MCF 10A (cell line): ENCODE results near the gene CACNG5. TPM values are rescaled to one million over a fixed set of nuclear protein-coding genes. Genes with fewer than 3 reads are reported as not detected.

ENCODE experiments used
- BruUV-seq: library from RNA; stranded (reverse); fragments of 400-500 nt; replicated peaks from 2 replicates; lab custom pipeline; 2021; lab: Mats Ljungman, UMichigan
- CTCF ChIA-PET: fragments of 300-600 bp; sonication (Branson Sonifier 250); formaldehyde crosslinking; extraction: SDS; loops from one replicate; lab custom pipeline; 2021; ENCODE audit warnings: antibody characterized with exemption, inconsistent platforms; lab: Yijun Ruan, JAX
- POLR2A ChIA-PET: fragments of 300-600, 350-650 bp; sonication (Branson Sonifier 250); formaldehyde crosslinking; extraction: SDS; loops from one replicate; lab custom pipeline; 2020; ENCODE audit warnings: antibody characterized with exemption, inconsistent platforms; lab: Yijun Ruan, JAX
- DNase-seq: peaks from one replicate; pipeline ENCODE4 v3.0.0-alpha.2; 2018; ENCODE audit not compliant: unreplicated experiment
- H3K27ac Mint-ChIP-seq: one replicate; pipeline ENCODE4 v1.8.0; 2022; ENCODE audit warnings: mild to moderate bottlenecking, low read depth, mixed read lengths; ENCODE audit not compliant: unreplicated experiment
- H3K27me3 Mint-ChIP-seq: one replicate; pipeline ENCODE4 v1.8.0; 2022; ENCODE audit warnings: mixed read lengths; ENCODE audit not compliant: insufficient read depth, unreplicated experiment
- H3K36me3 Mint-ChIP-seq: one replicate; pipeline ENCODE4 v1.8.0; 2022; ENCODE audit warnings: mild to moderate bottlenecking, moderate library complexity, mixed read lengths; ENCODE audit not compliant: insufficient read depth, unreplicated experiment
- H3K4me1 Mint-ChIP-seq: one replicate; pipeline ENCODE4 v1.8.0; 2022; ENCODE audit warnings: mixed read lengths; ENCODE audit not compliant: insufficient read depth, unreplicated experiment
- H3K4me3 Mint-ChIP-seq: one replicate; pipeline ENCODE4 v1.8.0; 2022; ENCODE audit warnings: mild to moderate bottlenecking, moderate library complexity, mixed read lengths; ENCODE audit not compliant: unreplicated experiment
- H3K9me3 Mint-ChIP-seq: one replicate; pipeline ENCODE4 v1.8.0; 2022; ENCODE audit warnings: mixed read lengths; ENCODE audit not compliant: unreplicated experiment
- intact Hi-C: fragments of 100-400 bp; cut with micrococcal nuclease; formaldehyde crosslinking; loops from 2 replicates; pipeline ENCODE4 v1.14.1; 2022
- total RNA-seq: library from RNA; stranded (reverse); gene quantifications from 2 replicates; pipeline ENCODE4 v1.2.3, GENCODE V29; 2022
- TF ChIP-seq, protein P1 (sequence below): fragments of 200-600 bp; IDR thresholded peaks from one replicate; pipeline ENCODE4 v1.8.0; 2022; ENCODE audit warnings: antibody characterized with exemption, mild to moderate bottlenecking; ENCODE audit not compliant: unreplicated experiment

Gene CACNG5
- total RNA-seq, 1 experiment from 2014 or later: not detected

DNA sequence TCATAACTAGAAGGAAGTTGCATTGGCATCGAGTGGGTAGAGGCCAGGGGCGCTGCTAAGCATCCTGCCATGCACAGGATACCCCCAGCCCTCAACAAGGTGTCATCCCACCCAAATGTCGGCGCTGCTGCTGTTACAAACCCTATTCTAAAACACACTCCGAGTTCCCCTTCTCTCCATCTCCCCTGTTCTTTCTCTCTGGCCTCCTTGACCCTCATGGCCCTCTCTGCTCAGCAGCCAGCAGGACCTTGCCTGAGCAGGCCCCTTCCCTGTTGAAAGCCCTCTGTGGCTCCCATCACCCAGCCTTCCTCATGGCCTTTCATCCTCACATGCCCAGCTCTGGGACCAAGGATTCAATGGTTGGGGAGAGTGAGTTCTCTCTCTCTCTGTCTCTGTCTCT is 22.3 kb upstream of the CACNG5 start:
- DNase-seq: no peak
- H3K4me3 Mint-ChIP-seq: no peak overlapping the region
- no peaks in the 10 kb centered on the region for H3K9me3 Mint-ChIP-seq
- H3K36me3 Mint-ChIP-seq: no peaks in the 10 kb centered on the region
- TF ChIP-seq, protein P1, sequence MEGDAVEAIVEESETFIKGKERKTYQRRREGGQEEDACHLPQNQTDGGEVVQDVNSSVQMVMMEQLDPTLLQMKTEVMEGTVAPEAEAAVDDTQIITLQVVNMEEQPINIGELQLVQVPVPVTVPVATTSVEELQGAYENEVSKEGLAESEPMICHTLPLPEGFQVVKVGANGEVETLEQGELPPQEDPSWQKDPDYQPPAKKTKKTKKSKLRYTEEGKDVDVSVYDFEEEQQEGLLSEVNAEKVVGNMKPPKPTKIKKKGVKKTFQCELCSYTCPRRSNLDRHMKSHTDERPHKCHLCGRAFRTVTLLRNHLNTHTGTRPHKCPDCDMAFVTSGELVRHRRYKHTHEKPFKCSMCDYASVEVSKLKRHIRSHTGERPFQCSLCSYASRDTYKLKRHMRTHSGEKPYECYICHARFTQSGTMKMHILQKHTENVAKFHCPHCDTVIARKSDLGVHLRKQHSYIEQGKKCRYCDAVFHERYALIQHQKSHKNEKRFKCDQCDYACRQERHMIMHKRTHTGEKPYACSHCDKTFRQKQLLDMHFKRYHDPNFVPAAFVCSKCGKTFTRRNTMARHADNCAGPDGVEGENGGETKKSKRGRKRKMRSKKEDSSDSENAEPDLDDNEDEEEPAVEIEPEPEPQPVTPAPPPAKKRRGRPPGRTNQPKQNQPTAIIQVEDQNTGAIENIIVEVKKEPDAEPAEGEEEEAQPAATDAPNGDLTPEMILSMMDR: no peak
- H3K27me3 Mint-ChIP-seq: peaks cover 23% of the 10 kb centered on the region
- H3K4me1 Mint-ChIP-seq: no peaks in the 10 kb centered on the region
- intact Hi-C loops: no loop called here
- POLR2A ChIA-PET: no interaction called here
- no TSS peak for BruUV-seq
- H3K27ac Mint-ChIP-seq: no peak overlapping the region
- CTCF ChIA-PET: no interaction called here

DNA sequence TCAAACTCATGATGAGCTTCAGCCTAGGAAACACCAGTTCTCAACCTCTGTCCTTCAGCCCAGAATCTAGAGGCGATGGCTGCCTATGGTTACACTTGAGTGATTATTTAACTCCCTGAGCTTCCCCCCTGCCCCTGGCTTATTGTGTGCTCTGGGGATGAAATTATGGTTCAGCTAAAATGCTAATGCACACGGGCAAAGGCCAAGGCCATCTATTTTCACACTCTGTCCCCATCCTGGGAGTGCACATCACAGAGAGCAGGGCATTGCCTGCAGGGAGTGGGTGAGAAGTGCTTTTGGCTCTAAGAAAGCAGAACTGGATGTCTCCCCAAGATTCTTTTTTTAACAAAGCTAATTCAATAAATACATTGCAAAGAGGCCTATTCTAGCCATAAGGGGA is 21.6 kb upstream of the CACNG5 start:
- no peak overlapping the region for H3K27ac Mint-ChIP-seq
- no peak for DNase-seq
- TF ChIP-seq, protein P1: no peak
- no TSS peak for BruUV-seq
- H3K4me3 Mint-ChIP-seq: no peak overlapping the region
- H3K36me3 Mint-ChIP-seq: no peaks in the 10 kb centered on the region
- intact Hi-C loops: no loop called here
- no peaks in the 10 kb centered on the region for H3K4me1 Mint-ChIP-seq
- H3K9me3 Mint-ChIP-seq: no peaks in the 10 kb centered on the region
- peaks cover 23% of the 10 kb centered on the region for H3K27me3 Mint-ChIP-seq
- CTCF ChIA-PET: no interaction called here
- POLR2A ChIA-PET: no interaction called here

DNA sequence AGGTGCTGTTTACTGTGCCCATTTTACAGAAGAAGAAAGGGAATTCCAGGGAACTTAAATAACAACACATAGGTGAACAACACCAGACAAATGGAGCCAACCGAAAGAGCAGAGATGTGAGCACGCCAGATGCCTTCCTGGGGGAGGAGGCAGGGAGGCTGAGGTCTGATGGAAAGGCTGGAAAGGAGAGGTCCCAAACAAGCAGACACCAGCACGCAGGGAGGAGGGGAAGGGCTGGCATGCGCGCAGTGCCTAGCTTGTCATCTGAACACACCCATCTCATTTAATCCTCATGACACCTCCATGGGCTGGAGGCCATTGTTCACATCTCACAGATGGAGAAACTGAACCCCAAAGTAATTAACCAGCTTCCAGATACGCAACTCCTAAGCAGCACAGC is 20.9 kb upstream of the CACNG5 start:
- no peak for DNase-seq
- Mint-ChIP-seq H3K36me3 (no peaks in the 10 kb centered on the region), H3K9me3 (no peaks in the 10 kb centered on the region), H3K27me3 (peaks cover 23% of the 10 kb centered on the region), H3K4me3 (no peak overlapping the region), H3K27ac (no peak overlapping the region), H3K4me1 (no peaks in the 10 kb centered on the region)
- intact Hi-C loops: no loop called here
- TF ChIP-seq, protein P1: no peak
- no TSS peak for BruUV-seq
- ChIA-PET POLR2A (interaction anchor here (0.6 kb wide), 1 partner anchor 576 kb away, joined by 4 read pairs; no protein-coding TSS in a partner anchor), CTCF (no interaction called here)

DNA sequence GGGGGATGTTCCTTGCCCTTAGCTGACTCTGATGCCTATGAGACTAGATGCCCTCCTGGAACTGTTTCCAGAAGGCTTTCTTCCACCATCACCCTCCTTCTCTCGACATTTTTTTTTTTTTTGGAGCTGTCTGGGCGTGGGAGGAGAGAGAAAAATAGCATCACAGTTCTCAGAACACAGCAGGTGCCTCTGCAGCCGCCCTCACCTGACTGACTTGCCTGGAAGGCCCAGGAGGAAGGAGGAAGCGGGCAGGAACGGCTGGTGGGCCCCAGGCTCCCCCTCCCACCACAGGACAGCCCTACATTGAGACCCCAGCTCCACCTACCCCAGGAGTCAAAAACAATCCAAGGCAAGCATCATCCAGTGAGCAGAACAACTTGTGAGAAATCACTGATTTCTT is 20.3 kb upstream of the CACNG5 start:
- ChIA-PET CTCF (no interaction called here), POLR2A (interaction anchor here (0.6 to 0.8 kb wide), 2 partner anchors 11 to 577 kb away, joined by 3 to 4 read pairs; no protein-coding TSS in a partner anchor)
- Mint-ChIP-seq H3K27ac (no peak overlapping the region), H3K27me3 (peaks cover 23% of the 10 kb centered on the region), H3K4me1 (no peaks in the 10 kb centered on the region), H3K9me3 (no peaks in the 10 kb centered on the region), H3K4me3 (no peak overlapping the region), H3K36me3 (no peaks in the 10 kb centered on the region)
- BruUV-seq: no TSS peak
- TF ChIP-seq, protein P1: no peak
- intact Hi-C loops: no loop called here
- no peak for DNase-seq
